ENCODE results near the gene MCC.

The MCC gene

DNA sequence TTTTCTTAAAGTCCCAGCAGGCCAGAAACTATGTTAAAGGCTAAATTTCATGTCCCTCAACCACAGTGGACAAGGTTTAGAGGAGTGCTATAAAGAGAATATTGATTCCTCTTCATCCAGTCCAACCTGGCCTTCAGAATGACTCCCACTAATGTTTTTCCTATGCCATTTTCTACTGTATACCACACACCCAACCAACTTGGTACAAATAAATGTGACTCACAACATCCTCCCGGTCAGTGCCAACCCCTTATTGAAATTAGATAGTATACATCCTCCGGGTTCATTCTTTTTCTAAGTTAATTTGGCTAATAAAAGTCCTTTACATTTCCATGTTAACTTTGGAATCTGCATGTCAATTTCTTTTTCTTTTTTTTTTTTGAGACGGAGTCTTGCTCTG lies 268.6 kb downstream of the MCC start:
- Histone ChIP-seq H3K36me3 (ENCODE audit: control insufficient read depth, insufficient read depth, low read length) (no peaks in the 10 kb centered on the region), H3K4me3 (replicated peaks; ENCODE audit: low read depth, low read length) (no peak overlapping the region), H3K27me3 (replicated peaks; ENCODE audit: control insufficient read depth, insufficient read depth, low read length) (no peaks in the 10 kb centered on the region; the same call in 1 of the 2 replicates)
- no peak for TF ChIP-seq CTCF (IDR thresholded peaks at IDR 0.05; ENCODE audit: insufficient read depth, low read length, poor library complexity, severe bottlenecking)
- DNase-seq (ENCODE audit: extremely low read depth, insufficient read length) = no peak

- H3K4me3 ChIP-seq (replicated peaks; ENCODE audit: low read depth, low read length) = no peak overlapping the region
- H3K36me3 ChIP-seq (ENCODE audit: control insufficient read depth, insufficient read depth, low read length) = no peaks in the 10 kb centered on the region
- TF ChIP-seq CTCF (IDR thresholded peaks at IDR 0.05; ENCODE audit: insufficient read depth, low read length, poor library complexity, severe bottlenecking) = no peak
- H3K27me3 ChIP-seq (replicated peaks; ENCODE audit: control insufficient read depth, insufficient read depth, low read length) = peaks cover 1% of the 10 kb centered on the region
- no peak for DNase-seq (ENCODE audit: extremely low read depth, insufficient read length)
Observed at GRCh38 chr5:113218906-113219517, 269.2 kb downstream of the MCC start.

DNA sequence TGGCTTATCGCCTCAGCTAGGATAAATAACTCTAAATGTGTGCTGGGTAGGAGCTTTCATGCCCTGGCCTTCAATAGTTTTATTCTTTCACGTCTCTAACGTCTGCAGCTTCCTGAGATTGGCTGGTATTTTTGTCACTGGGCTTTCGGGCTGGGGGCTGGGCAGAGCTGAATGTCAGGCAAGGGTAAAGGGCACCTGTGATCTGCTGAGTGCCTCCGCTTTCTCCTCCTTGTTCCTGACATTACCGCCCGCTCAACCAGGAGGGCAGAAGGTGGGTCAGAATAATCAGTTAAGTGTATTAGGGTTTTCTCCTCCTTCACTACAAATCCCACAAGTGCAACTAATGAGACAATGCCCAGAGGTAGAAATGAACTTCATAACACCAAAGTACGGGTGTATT lies 270.1 kb downstream of the MCC start:
- no peak for DNase-seq (ENCODE audit: extremely low read depth, insufficient read length)
- Histone ChIP-seq H3K36me3 (ENCODE audit: control insufficient read depth, insufficient read depth, low read length) (no peaks in the 10 kb centered on the region), H3K4me3 (replicated peaks; ENCODE audit: low read depth, low read length) (no peak overlapping the region), H3K27me3 (replicated peaks; ENCODE audit: control insufficient read depth, insufficient read depth, low read length) (peaks cover 1% of the 10 kb centered on the region)
- no peak for TF ChIP-seq CTCF (IDR thresholded peaks at IDR 0.05; ENCODE audit: insufficient read depth, low read length, poor library complexity, severe bottlenecking)

GRCh38 chr5:113217619-113218184 lies 270.6 kb downstream of the MCC start:
- Histone ChIP-seq H3K27me3 (replicated peaks; ENCODE audit: control insufficient read depth, insufficient read depth, low read length) (peaks cover 1% of the 10 kb centered on the region), H3K36me3 (ENCODE audit: control insufficient read depth, insufficient read depth, low read length) (no peaks in the 10 kb centered on the region), H3K4me3 (replicated peaks; ENCODE audit: low read depth, low read length) (no peak overlapping the region)
- DNase-seq (ENCODE audit: extremely low read depth, insufficient read length) = no peak
- no peak for TF ChIP-seq CTCF (IDR thresholded peaks at IDR 0.05; ENCODE audit: insufficient read depth, low read length, poor library complexity, severe bottlenecking)

- TF ChIP-seq CTCF (IDR thresholded peaks at IDR 0.05; ENCODE audit: insufficient read depth, low read length, poor library complexity, severe bottlenecking) = no peak
- Histone ChIP-seq H3K4me3 (replicated peaks; ENCODE audit: low read depth, low read length) (no peak overlapping the region), H3K36me3 (ENCODE audit: control insufficient read depth, insufficient read depth, low read length) (no peaks in the 10 kb centered on the region), H3K27me3 (replicated peaks; ENCODE audit: control insufficient read depth, insufficient read depth, low read length) (peaks cover 1% of the 10 kb centered on the region)
- no peak for DNase-seq (ENCODE audit: extremely low read depth, insufficient read length)
Observed at GRCh38 chr5:113216545-113216944, 271.7 kb downstream of the MCC start.

Data from GM06990 (cell line).